D721Med (cell line): Measurements from ENCODE around the gene ZNF792.
"Not testable (repeated sequence)": the region's sequence is repeated elsewhere in the genome, so short reads cannot be mapped to it uniquely, and the experiment has no call there.

ENCODE experiments used
- DNase-seq: peaks from one replicate; pipeline ENCODE4 v3.0.0; 2011; ENCODE audit warnings: low spot score; ENCODE audit not compliant: insufficient read length
- FAIRE-seq: peaks from 2 replicates; lab custom pipeline; 2011; peaks lifted over from hg19 to GRCh38; lab: Jason Lieb, UNC
- CTCF ChIP-seq: IDR thresholded peaks from 2 replicates; pipeline ENCODE4 v1.5.1; 2012; ENCODE audit warnings: mild to moderate bottlenecking, control low read depth; ENCODE audit not compliant: insufficient read depth; ENCODE audit errors: missing control alignments

ZNF792 gene

DNA sequence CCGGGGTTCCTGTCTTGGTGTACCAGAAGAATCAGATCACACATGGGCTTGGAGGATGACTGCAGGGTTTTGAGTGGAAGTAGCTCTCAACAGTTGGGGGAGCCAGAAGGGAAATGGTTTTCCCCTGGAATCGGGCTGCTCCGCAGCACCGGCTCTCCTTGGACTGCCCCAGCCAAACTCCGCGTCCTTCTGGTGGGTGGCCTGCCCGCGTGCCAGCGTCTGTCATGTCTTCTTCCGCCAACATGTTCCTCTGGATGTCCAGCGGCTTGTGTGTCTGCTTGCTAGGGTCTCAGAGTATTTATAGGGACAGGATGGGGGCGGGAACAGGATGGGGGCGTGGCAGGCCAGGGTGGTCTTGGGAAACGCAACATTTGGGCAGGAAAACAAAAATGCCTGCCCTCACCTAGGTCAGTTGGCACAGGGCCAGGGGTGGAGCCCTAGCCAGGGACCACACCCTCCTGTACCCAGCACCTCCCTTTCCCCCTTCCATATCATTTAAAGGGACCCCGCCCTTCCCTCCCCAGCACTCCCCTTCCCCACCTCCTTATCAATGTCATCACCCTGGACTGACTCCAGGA, 38.7 kb downstream of the ZNF792 start:
- DNase-seq: no peak
- TF ChIP-seq CTCF: no peak
- no peak for FAIRE-seq

- not testable (repeated sequence) for FAIRE-seq, DNase-seq
Observed at GRCh38 chr19:34920090-34920786, 43.8 kb downstream of the ZNF792 start.

DNA sequence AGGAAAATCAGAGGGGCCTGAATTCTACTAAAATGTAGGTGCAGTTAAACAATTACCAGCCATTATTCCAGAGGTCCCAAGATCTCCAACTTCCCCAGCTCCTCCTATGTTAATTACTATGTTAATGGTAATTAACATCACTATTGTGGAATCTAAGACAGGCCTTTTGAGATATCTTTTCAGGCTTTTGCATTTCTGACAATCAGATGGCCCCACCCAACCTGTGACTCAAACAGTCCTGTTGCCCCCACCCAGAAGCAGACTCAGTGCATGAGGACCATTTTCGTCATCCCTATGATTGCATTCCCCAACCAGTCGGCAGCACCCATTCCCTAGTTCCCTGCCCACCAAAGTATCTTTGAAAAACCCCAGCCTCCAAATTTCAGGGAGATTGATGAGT, 45.8 kb downstream of the ZNF792 start:
- TF ChIP-seq CTCF: no peak
- DNase-seq (no peak), FAIRE-seq (no peak)

GRCh38 chr19:34917144-34917543, 46.9 kb downstream of the ZNF792 start:
- not testable (repeated sequence) for DNase-seq, FAIRE-seq

DNA sequence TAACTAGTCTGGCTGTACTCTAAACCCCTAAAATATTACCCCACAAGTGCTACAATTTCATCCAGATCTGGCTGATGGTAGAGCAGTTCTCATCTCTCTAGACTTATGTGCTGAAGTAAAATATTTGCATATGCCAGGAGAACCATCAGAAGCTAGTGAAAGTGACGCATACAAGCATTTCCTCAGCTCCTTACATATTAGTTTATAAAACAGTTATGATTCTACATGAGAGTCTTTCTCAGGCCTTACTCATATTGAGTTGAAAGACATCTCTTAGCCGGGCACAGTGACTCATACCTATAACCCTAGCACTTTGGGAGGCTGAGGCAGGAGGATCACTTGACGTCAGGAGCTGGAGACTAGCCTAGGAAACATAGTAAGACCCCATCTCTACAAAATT, 53.3 kb downstream of the ZNF792 start:
- TF ChIP-seq CTCF: no peak
- FAIRE-seq (no peak), DNase-seq (no peak)
